Endothelial cell (in vitro differentiated cells): ENCODE measurements around the gene EXOSC3. TPM values are rescaled to one million over a fixed set of nuclear protein-coding genes. Genes with fewer than 3 reads are reported as not detected.

ENCODE experiments used
- DNase-seq: peaks from one replicate; pipeline ENCODE4 v3.0.0; 2021; ENCODE audit warnings: low spot score
- H3K27ac Mint-ChIP-seq: one replicate; pipeline ENCODE4 v1.8.0; 2021; ENCODE audit warnings: mixed read lengths, inconsistent platforms; ENCODE audit not compliant: unreplicated experiment
- H3K27me3 Mint-ChIP-seq: one replicate; pipeline ENCODE4 v1.8.0; 2021; ENCODE audit warnings: mild to moderate bottlenecking, moderate library complexity, mixed read lengths, inconsistent platforms; ENCODE audit not compliant: unreplicated experiment
- H3K36me3 Mint-ChIP-seq: one replicate; pipeline ENCODE4 v1.8.0; 2021; ENCODE audit warnings: mild to moderate bottlenecking, low read depth, mixed read lengths, inconsistent platforms; ENCODE audit not compliant: unreplicated experiment
- H3K4me1 Mint-ChIP-seq: one replicate; pipeline ENCODE4 v1.8.0; 2021; ENCODE audit warnings: mild to moderate bottlenecking, mixed read lengths, inconsistent platforms; ENCODE audit not compliant: unreplicated experiment
- H3K4me3 Mint-ChIP-seq: one replicate; pipeline ENCODE4 v1.8.0; 2021; ENCODE audit warnings: mild to moderate bottlenecking, mixed read lengths, inconsistent platforms; ENCODE audit not compliant: unreplicated experiment
- H3K9me3 Mint-ChIP-seq: one replicate; pipeline ENCODE4 v1.8.0; 2021; ENCODE audit warnings: mixed read lengths, inconsistent platforms; ENCODE audit not compliant: unreplicated experiment
- CTCF ChIP-seq: fragments of 200-600 bp; sonication (generic); IDR thresholded peaks from one replicate; pipeline ENCODE4 v1.5.0; 2021; ENCODE audit warnings: antibody characterized with exemption; ENCODE audit not compliant: unreplicated experiment
- total RNA-seq: library from RNA; stranded (reverse); fragmentation: NEBNext Ultra II Directional; extraction: Animal tissue kit (Norgen Biotek cat#: 25700); gene quantifications from one replicate; pipeline ENCODE4 v1.2.1, GENCODE V29; 2021; ENCODE audit not compliant: unreplicated experiment

Gene EXOSC3
- total RNA-seq, 1 donor from 2014 or later: 30.8 TPM

DNA sequence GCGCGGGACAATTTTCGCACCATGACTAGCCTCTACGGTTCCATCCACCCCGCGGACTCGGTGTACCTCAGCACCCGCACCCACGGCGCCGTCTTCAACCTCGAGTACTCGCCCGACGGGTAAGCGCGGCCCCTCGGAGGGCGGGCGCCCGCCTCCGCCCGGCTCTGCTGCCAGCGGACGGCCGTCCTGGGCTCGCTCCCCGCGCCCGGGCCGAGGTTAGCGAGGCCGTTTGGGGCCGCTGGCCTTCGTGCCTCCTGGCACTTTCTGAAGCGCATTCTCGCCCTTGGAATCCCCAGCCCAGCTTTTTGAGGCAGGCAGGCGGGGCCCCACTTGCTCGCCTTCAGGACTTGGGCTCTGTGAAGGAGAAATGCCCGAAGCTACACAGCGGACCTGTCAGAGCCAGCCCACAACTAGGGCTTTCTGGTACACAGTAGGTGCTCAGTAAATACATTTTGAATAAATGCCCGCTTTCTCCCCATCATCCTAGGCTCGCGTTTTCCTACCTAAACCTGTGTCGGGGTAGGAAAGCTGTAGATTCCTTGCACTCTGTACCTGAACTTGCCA lies 16.5 kb upstream of the EXOSC3 start:
- Mint-ChIP-seq H3K9me3 (no peaks in the 10 kb centered on the region), H3K36me3 (no peaks in the 10 kb centered on the region), H3K27ac (peak overlapping the region; percentile 48), H3K4me1 (peaks cover 17% of the 10 kb centered on the region), H3K27me3 (peaks cover 1% of the 10 kb centered on the region), H3K4me3 (peak overlapping the region; percentile 95)
- TF ChIP-seq CTCF: no peak
- DNase-seq: peak; percentile 54

DNA sequence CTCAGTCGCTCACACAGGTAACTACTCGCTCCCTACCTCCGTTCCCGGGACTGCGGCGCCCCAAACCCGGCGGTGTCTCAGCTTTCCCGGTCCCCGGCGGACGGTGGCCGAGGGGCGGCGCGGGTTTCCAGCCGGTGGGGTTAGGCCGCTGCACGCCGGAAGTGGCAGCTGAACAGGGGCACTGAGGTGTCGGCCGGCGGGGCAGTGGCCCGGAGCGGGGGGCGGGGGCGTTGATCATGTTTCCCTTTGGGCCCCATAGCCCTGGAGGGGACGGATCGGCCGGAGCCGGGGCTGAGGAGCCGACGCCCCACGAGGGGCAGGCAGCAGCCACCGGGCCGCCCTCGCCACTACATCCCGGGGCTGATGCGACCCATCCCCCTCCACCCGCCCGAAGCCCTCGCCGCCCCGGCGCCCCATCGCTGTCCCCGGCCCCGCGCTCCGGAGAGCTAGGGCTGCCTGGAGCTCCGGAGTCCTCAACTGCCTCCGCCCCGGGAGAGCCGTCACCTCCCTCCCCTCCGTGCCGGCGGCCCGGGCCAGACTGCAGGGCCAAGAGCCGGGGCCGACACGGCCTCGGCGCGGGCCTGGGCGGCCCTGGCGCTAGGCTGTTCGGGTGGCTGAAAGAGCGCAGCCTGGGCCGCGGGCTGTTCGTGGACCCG lies 15.9 kb upstream of the EXOSC3 start, which contains the start of gene DCAF10:
TSS of gene DCAF10 (plus strand) at position 167 of the 656 bp plus-strand sequence. CDS start at position 237, 70 bp downstream.
- DNase-seq: peak; percentile 91
- H3K4me3 Mint-ChIP-seq: peak within 1 kb of the TSS; percentile 96
- peaks cover 17% of the 10 kb centered on the region for H3K4me1 Mint-ChIP-seq
- TF ChIP-seq CTCF: no peak
- H3K27ac Mint-ChIP-seq: peak within 1 kb of the TSS; percentile 48
- H3K27me3 Mint-ChIP-seq: peaks cover 1% of the 10 kb centered on the region
- no peaks in the 10 kb centered on the region for H3K9me3 Mint-ChIP-seq
- H3K36me3 Mint-ChIP-seq: no peaks in the 10 kb centered on the region

GRCh38 chr9:37798677-37799076 lies 13.8 kb upstream of the EXOSC3 start:
- peaks cover 17% of the 10 kb centered on the region for H3K4me1 Mint-ChIP-seq

GRCh38 chr9:37796232-37796631 lies 11.4 kb upstream of the EXOSC3 start:
- no peak for DNase-seq
- H3K9me3 Mint-ChIP-seq: no peaks in the 10 kb centered on the region
- TF ChIP-seq CTCF: no peak
- no peak overlapping the region for H3K27ac Mint-ChIP-seq
- no peaks in the 10 kb centered on the region for H3K36me3 Mint-ChIP-seq
- H3K4me1 Mint-ChIP-seq: peaks cover 2% of the 10 kb centered on the region
- H3K4me3 Mint-ChIP-seq: no peak overlapping the region
- peaks cover 1% of the 10 kb centered on the region for H3K27me3 Mint-ChIP-seq

More at GRCh38 chr9:37798677-37799076, 13.8 kb upstream of the EXOSC3 start:
- no peak for DNase-seq
- Mint-ChIP-seq H3K36me3 (no peaks in the 10 kb centered on the region), H3K9me3 (no peaks in the 10 kb centered on the region), H3K27ac (no peak overlapping the region), H3K4me3 (no peak overlapping the region), H3K27me3 (peaks cover 1% of the 10 kb centered on the region)
- no peak for TF ChIP-seq CTCF

- no peaks in the 10 kb centered on the region for H3K27me3 Mint-ChIP-seq
- no peaks in the 10 kb centered on the region for H3K9me3 Mint-ChIP-seq
- no peak for DNase-seq
- H3K4me1 Mint-ChIP-seq: no peaks in the 10 kb centered on the region
- H3K36me3 Mint-ChIP-seq: no peaks in the 10 kb centered on the region
- no peak for TF ChIP-seq CTCF
- no peak overlapping the region for H3K27ac Mint-ChIP-seq
- no peak overlapping the region for H3K4me3 Mint-ChIP-seq
These were observed 7.3 kb upstream of the EXOSC3 start for GRCh38 chr9:37792122-37792521.
